Measurements from ENCODE around the gene DNASE2B. TPM values are rescaled to one million over a fixed set of nuclear protein-coding genes. Genes with fewer than 3 reads are reported as not detected.

Gene DNASE2B
- total RNA-seq, 1 experiment from 2014 or later = not detected

GRCh38 chr1:84373436-84374141, 24.7 kb upstream of the DNASE2B start:
- Histone ChIP-seq H3K9me2 (replicated peaks; ENCODE audit: low read length) (no peaks in the 10 kb centered on the region), H3K9me3 (ENCODE audit: low read length) (no peaks in the 10 kb centered on the region), H2AFZ (ENCODE audit: low read length) (no peak overlapping the region), H3F3A (ENCODE audit: low read length, unreplicated experiment) (no peaks in the 10 kb centered on the region), H3K79me2 (ENCODE audit: low read length) (no peaks in the 10 kb centered on the region), H3K4me3 (ENCODE audit: low read length) (no peak overlapping the region), H3K4me2 (ENCODE audit: low read length) (no peak overlapping the region), H3K27me3 (ENCODE audit: low read length) (no peaks in the 10 kb centered on the region), H3K4me1 (ENCODE audit: insufficient read depth, low read length) (peaks cover 17% of the 10 kb centered on the region), H3K9ac (ENCODE audit: low read length) (no peak overlapping the region), H3K27ac (ENCODE audit: low read length) (no peak overlapping the region), H4K20me1 (ENCODE audit: low read length) (no peaks in the 10 kb centered on the region), H3K36me3 (ENCODE audit: low read depth, low read length) (no peaks in the 10 kb centered on the region)
- BruUV-seq (replicated peaks) = no TSS peak
- TF ChIP-seq EZH2 (IDR thresholded peaks at IDR 0.05; ENCODE audit: low read length, unreplicated experiment) = no peak
- no peak for TF ChIP-seq EZH2phosphoT487 (IDR thresholded peaks at IDR 0.05; ENCODE audit: borderline replicate concordance, low read length)
- ATAC-seq (no peak), DNase-seq (no peak)
- ChIA-PET CTCF (no interaction called here), POLR2A (ENCODE audit: unreplicated experiment) (no interaction called here)
- intact Hi-C loops (cut with micrococcal nuclease) = no loop called here

- TF ChIP-seq EZH2phosphoT487 (IDR thresholded peaks at IDR 0.05; ENCODE audit: borderline replicate concordance, low read length) (no peak), EZH2 (IDR thresholded peaks at IDR 0.05; ENCODE audit: low read length, unreplicated experiment) (no peak)
- TF ChIP-seq, protein P1, sequence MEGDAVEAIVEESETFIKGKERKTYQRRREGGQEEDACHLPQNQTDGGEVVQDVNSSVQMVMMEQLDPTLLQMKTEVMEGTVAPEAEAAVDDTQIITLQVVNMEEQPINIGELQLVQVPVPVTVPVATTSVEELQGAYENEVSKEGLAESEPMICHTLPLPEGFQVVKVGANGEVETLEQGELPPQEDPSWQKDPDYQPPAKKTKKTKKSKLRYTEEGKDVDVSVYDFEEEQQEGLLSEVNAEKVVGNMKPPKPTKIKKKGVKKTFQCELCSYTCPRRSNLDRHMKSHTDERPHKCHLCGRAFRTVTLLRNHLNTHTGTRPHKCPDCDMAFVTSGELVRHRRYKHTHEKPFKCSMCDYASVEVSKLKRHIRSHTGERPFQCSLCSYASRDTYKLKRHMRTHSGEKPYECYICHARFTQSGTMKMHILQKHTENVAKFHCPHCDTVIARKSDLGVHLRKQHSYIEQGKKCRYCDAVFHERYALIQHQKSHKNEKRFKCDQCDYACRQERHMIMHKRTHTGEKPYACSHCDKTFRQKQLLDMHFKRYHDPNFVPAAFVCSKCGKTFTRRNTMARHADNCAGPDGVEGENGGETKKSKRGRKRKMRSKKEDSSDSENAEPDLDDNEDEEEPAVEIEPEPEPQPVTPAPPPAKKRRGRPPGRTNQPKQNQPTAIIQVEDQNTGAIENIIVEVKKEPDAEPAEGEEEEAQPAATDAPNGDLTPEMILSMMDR (conservative IDR thresholded peaks at IDR 0.05; ENCODE audit: low read depth, low read length) = no peak
- ChIA-PET POLR2A (ENCODE audit: unreplicated experiment) (no interaction called here), CTCF (no interaction called here)
Observed at GRCh38 chr1:84374991-84375696, 23.1 kb upstream of the DNASE2B start.

GRCh38 chr1:84376000-84376910, 22.0 kb upstream of the DNASE2B start:
- peaks cover 30% of the 10 kb centered on the region for H3K4me1 ChIP-seq (ENCODE audit: insufficient read depth, low read length)
- H3K4me2 ChIP-seq (ENCODE audit: low read length) = no peak overlapping the region
- BruUV-seq (replicated peaks) = no TSS peak
- DNase-seq (no peak), ATAC-seq (no peak)
- H3K27me3 ChIP-seq (ENCODE audit: low read length) = no peaks in the 10 kb centered on the region
- H3F3A ChIP-seq (ENCODE audit: low read length, unreplicated experiment) = no peaks in the 10 kb centered on the region
- no peaks in the 10 kb centered on the region for H3K9me2 ChIP-seq (replicated peaks; ENCODE audit: low read length)
- H3K4me3 ChIP-seq (ENCODE audit: low read length) = no peak overlapping the region
- CTCF ChIA-PET = no interaction called here
- POLR2A ChIA-PET (ENCODE audit: unreplicated experiment) = no interaction called here
- no peaks in the 10 kb centered on the region for H3K36me3 ChIP-seq (ENCODE audit: low read depth, low read length)
- intact Hi-C loops (cut with micrococcal nuclease) = no loop called here
- no peak overlapping the region for H2AFZ ChIP-seq (ENCODE audit: low read length)
- no peaks in the 10 kb centered on the region for H4K20me1 ChIP-seq (ENCODE audit: low read length)
- no peaks in the 10 kb centered on the region for H3K9me3 ChIP-seq (ENCODE audit: low read length)
- H3K27ac ChIP-seq (ENCODE audit: low read length) = no peak overlapping the region
- H3K79me2 ChIP-seq (ENCODE audit: low read length) = no peaks in the 10 kb centered on the region
- no peak overlapping the region for H3K9ac ChIP-seq (ENCODE audit: low read length)
- TF ChIP-seq EZH2phosphoT487 (IDR thresholded peaks at IDR 0.05; ENCODE audit: borderline replicate concordance, low read length) (no peak), EZH2 (IDR thresholded peaks at IDR 0.05; ENCODE audit: low read length, unreplicated experiment) (no peak)
- TF ChIP-seq, protein P1 (conservative IDR thresholded peaks at IDR 0.05; ENCODE audit: low read depth, low read length) = no peak

More at GRCh38 chr1:84374991-84375696, 23.1 kb upstream of the DNASE2B start:
- Histone ChIP-seq H4K20me1 (ENCODE audit: low read length) (no peaks in the 10 kb centered on the region), H3K9ac (ENCODE audit: low read length) (no peak overlapping the region), H3K9me2 (replicated peaks; ENCODE audit: low read length) (no peaks in the 10 kb centered on the region), H3F3A (ENCODE audit: low read length, unreplicated experiment) (no peaks in the 10 kb centered on the region), H3K4me3 (ENCODE audit: low read length) (no peak overlapping the region), H3K9me3 (ENCODE audit: low read length) (no peaks in the 10 kb centered on the region), H3K27me3 (ENCODE audit: low read length) (no peaks in the 10 kb centered on the region), H2AFZ (ENCODE audit: low read length) (no peak overlapping the region), H3K27ac (ENCODE audit: low read length) (no peak overlapping the region), H3K4me1 (ENCODE audit: insufficient read depth, low read length) (peaks cover 30% of the 10 kb centered on the region), H3K79me2 (ENCODE audit: low read length) (no peaks in the 10 kb centered on the region), H3K4me2 (ENCODE audit: low read length) (no peak overlapping the region), H3K36me3 (ENCODE audit: low read depth, low read length) (no peaks in the 10 kb centered on the region)
- no TSS peak for BruUV-seq (replicated peaks)
- ATAC-seq = no peak
- intact Hi-C loops (cut with micrococcal nuclease) = no loop called here
- DNase-seq = no peak
